Fibroblast of the aortic adventitia (primary cell): Measurements from ENCODE around the gene RPL10L. TPM values are rescaled to one million over a fixed set of nuclear protein-coding genes. Genes with fewer than 3 reads are reported as not detected.

Source experiments
- DNase-seq: peaks from one replicate; pipeline ENCODE4 v3.0.0-alpha.2; 2010; ENCODE audit warnings: low read depth
- H3K4me3 ChIP-seq: 2 replicates; pipeline ENCODE4 v1.5.1; 2011; ENCODE audit warnings: low read depth, mild to moderate bottlenecking, control low read depth, low read length, moderate library complexity
- CTCF ChIP-seq: IDR thresholded peaks from 2 replicates; pipeline ENCODE4 v1.5.1; 2011; ENCODE audit warnings: mild to moderate bottlenecking, low read length, control low read depth, inconsistent platforms; ENCODE audit not compliant: insufficient read depth
- total RNA-seq: library from RNA; depleted of rRNA; stranded (reverse); fragments of >200 nt; gene quantifications from 2 replicates; pipeline ENCODE4 v1.2.3, GENCODE V29; 2012; ENCODE audit warnings: low replicate concordance

Gene RPL10L
- not detected in 2 replicates for total RNA-seq

GRCh38 chr14:46651526-46652144, at the start of gene RPL10L:
TSS of gene RPL10L (minus strand) at chr14:46651781. CDS start at chr14:46651736, 45 bp downstream.
- no peak for DNase-seq
- TF ChIP-seq CTCF = no peak
- H3K4me3 ChIP-seq = no peak within 1 kb of the TSS

GRCh38 chr14:46691819-46692218, 40.2 kb upstream of the RPL10L start:
- no peak for TF ChIP-seq CTCF
- no peak for DNase-seq
- H3K4me3 ChIP-seq = no peak overlapping the region

- H3K4me3 ChIP-seq = no peak overlapping the region
- no peak for TF ChIP-seq CTCF
- DNase-seq = no peak
Observed at GRCh38 chr14:46686652-46687051, 35.1 kb upstream of the RPL10L start.

- TF ChIP-seq CTCF = no peak
Observed at GRCh38 chr14:46672128-46672527, 20.5 kb upstream of the RPL10L start.

GRCh38 chr14:46663382-46663781, 11.8 kb upstream of the RPL10L start:
- no peak for TF ChIP-seq CTCF
- H3K4me3 ChIP-seq = no peak overlapping the region
- no peak for DNase-seq

More at GRCh38 chr14:46672128-46672527, 20.5 kb upstream of the RPL10L start:
- no peak overlapping the region for H3K4me3 ChIP-seq
- DNase-seq = no peak

GRCh38 chr14:46661728-46662127, 10.1 kb upstream of the RPL10L start:
- no peak for TF ChIP-seq CTCF
- DNase-seq = no peak
- no peak overlapping the region for H3K4me3 ChIP-seq
